Ovary (tissue), 9 donors: ENCODE data around the gene TMEM184A. TPM values are rescaled to one million over a fixed set of nuclear protein-coding genes. Genes with fewer than 3 reads are reported as not detected.

ENCODE experiments used
- DNase-seq, 5 donors: peaks; one replicate each; pipeline ENCODE4 v3.0.0-alpha.2; 2019 to 2020
- H3K27ac ChIP-seq, 2 donors: fragments of 200-600 bp; one replicate each; pipeline versions ENCODE4 v1.5.1 to v1.8.0; 2019 to 2022
- H3K27me3 ChIP-seq: fragments of 200-600 bp; one replicate; pipeline ENCODE4 v1.8.0; 2022
- H3K36me3 ChIP-seq: fragments of 200-600 bp; sonication (generic); one replicate; pipeline ENCODE4 v1.5.1; 2019
- H3K4me1 ChIP-seq: one replicate; pipeline ENCODE4 v1.8.1; 2013; ENCODE audit warnings: mild to moderate bottlenecking, moderate library complexity; ENCODE audit not compliant: insufficient read depth
- H3K4me3 ChIP-seq: fragments of 200-600 bp; sonication (generic); one replicate; pipeline ENCODE4 v1.5.1; 2017
- H3K9me3 ChIP-seq, 2 donors: fragments of 200-600 bp in 1 of 2; sonication (generic) in 1 of 2; one replicate each; pipeline versions ENCODE4 v1.5.1 to v1.8.1; 2013 to 2019; ENCODE audit warnings: mild to moderate bottlenecking in 1 of 2, moderate library complexity in 1 of 2
- CTCF ChIP-seq, 3 donors: fragments of 450-650 bp in 2 of 3; fragments of 200-600 bp in 1 of 3; IDR thresholded peaks; one replicate each; pipeline versions ENCODE4 v1.5.1 to v1.8.0; 2016 to 2022; ENCODE audit warnings: antibody characterized with exemption in 3 of 3, mild to moderate bottlenecking in 1 of 3
- EP300 ChIP-seq: sonication (generic); formaldehyde crosslinking; IDR thresholded peaks from one replicate; pipeline ENCODE4 v1.6.1; 2017; ENCODE audit warnings: antibody characterized with exemption
- POLR2A ChIP-seq: fragments of 450-650 bp; IDR thresholded peaks from one replicate; pipeline ENCODE4 v1.6.1; 2017; ENCODE audit warnings: antibody characterized with exemption, mild to moderate bottlenecking, moderate library complexity
- WGBS, 3 donors: extraction: QIAGEN DNeasy Blood & Tissue Kit in 1 of 3; methylation state at CpG; one replicate each; pipeline versions ENCODE4 v1.1.5 to v1.1.7; 2013 to 2017; 5-methylcytosine and 5-hydroxymethylcytosine counted together
- intact Hi-C, 4 donors: fragments of 100-400 bp; cut with DNase I; formaldehyde crosslinking; loops; one replicate each; pipeline versions ENCODE4 v1.11.0 to v1.15.1; 2022 to 2023
- polyA plus RNA-seq, 2 donors: library from polyadenylated mRNA; stranded (reverse); fragments of 200-250 nt in 1 of 2; fragments of 350-450 nt in 1 of 2; fragmentation: Illumina TruSeq in 1 of 2; extraction: RNeasy Lipid Tissue Mini Kit (QIAGEN cat#74804) in 1 of 2; gene quantifications; one replicate each; pipeline ENCODE4 v1.2.3, GENCODE V29; 2013 to 2014
- total RNA-seq, 7 donors: library from RNA; depleted of rRNA in 2 of 7; stranded (reverse); fragments of >200 nt in 2 of 7; fragmentation: NEBNext Ultra II Directional in 3 of 7; extraction: Animal tissue kit (Norgen Biotek cat#: 25700) in 3 of 7; gene quantifications; one replicate each; pipeline versions ENCODE4 v1.1.0 to v1.2.4, GENCODE V29; 2016 to 2023
- donor health status: DM: no; HTN: no; CAD: no; lungs with moderate emphysema.
- donor health status: DM: no; HTN: no; CAD: no.
- donor health status: Bipolar disorder and iron deficiency.
- donor health status: DM: yes; HTN: yes; CAD: no.
- donor health status: DM: no; HTN: no; CAD: no.
- donor health status: DM: yes; HTN: yes; CAD: no.

Gene TMEM184A
- total and polyA plus RNA-seq, 9 donors, result 0.05 to 8.4 (median 1.6) TPM; not detected in 2

- Histone ChIP-seq H3K4me1 (no peaks in the 10 kb centered on the region), H3K27me3 (no peaks in the 10 kb centered on the region), H3K4me3 (no peak overlapping the region), H3K27ac (no peak overlapping the region), H3K9me3 (no peaks in the 10 kb centered on the region), H3K36me3 (no peaks in the 10 kb centered on the region)
- WGBS, 3 donors, result 85 to 93% (median 91%) methylated on average over 15 of the region's 15 CpGs
- TF ChIP-seq POLR2A (no peak), EP300 (no peak), CTCF (IDR thresholded peaks at IDR 0.05) (no peak)
- DNase-seq, result no peak
- intact Hi-C loops, result loop anchor here in 1 of 4 donors (10.0 kb wide), 1 partner anchor 338 kb away; no protein-coding TSS in a partner anchor
These were observed 46.4 kb upstream of the TMEM184A start for GRCh38 chr7:1602386-1602785.

GRCh38 chr7:1601956-1602355, 46.0 kb upstream of the TMEM184A start:
- no peak for DNase-seq
- H3K36me3 ChIP-seq, result no peaks in the 10 kb centered on the region
- H3K4me3 ChIP-seq, result no peak overlapping the region
- intact Hi-C loops, result loop anchor here in 1 of 4 donors (10.0 kb wide), 1 partner anchor 337 kb away; no protein-coding TSS in a partner anchor
- H3K27ac ChIP-seq, result no peak overlapping the region
- no peaks in the 10 kb centered on the region for H3K4me1 ChIP-seq
- 70 to 77% (median 72%) methylated on average over 24 of the region's 24 CpGs for WGBS, 3 donors
- H3K9me3 ChIP-seq, result no peaks in the 10 kb centered on the region
- TF ChIP-seq CTCF (IDR thresholded peaks at IDR 0.05) (no peak), POLR2A (no peak), EP300 (no peak)
- H3K27me3 ChIP-seq, result no peaks in the 10 kb centered on the region

- Histone ChIP-seq H3K9me3 (no peaks in the 10 kb centered on the region), H3K27me3 (no peaks in the 10 kb centered on the region), H3K27ac (no peak overlapping the region), H3K36me3 (no peaks in the 10 kb centered on the region), H3K4me1 (no peaks in the 10 kb centered on the region), H3K4me3 (no peak overlapping the region)
- intact Hi-C loops, result loop anchor here in 1 of 4 donors (10.0 kb wide), 1 partner anchor 335 kb away; no protein-coding TSS in a partner anchor
- DNase-seq, result no peak
- TF ChIP-seq EP300 (no peak), CTCF (IDR thresholded peaks at IDR 0.05) (no peak), POLR2A (no peak)
- WGBS, 3 donors, result 60 to 78% (median 63%) methylated on average over 27 to 29 of the region's 29 CpGs
These were observed 43.8 kb upstream of the TMEM184A start for GRCh38 chr7:1599640-1600395.

- no peak for TF ChIP-seq CTCF (IDR thresholded peaks at IDR 0.05)
- TF ChIP-seq EP300, result no peak
- TF ChIP-seq POLR2A, result no peak
- Histone ChIP-seq H3K4me1 (no peaks in the 10 kb centered on the region), H3K27ac (no peak overlapping the region), H3K4me3 (no peak overlapping the region), H3K27me3 (no peaks in the 10 kb centered on the region), H3K9me3 (no peaks in the 10 kb centered on the region), H3K36me3 (no peaks in the 10 kb centered on the region)
- intact Hi-C loops, result no loop called here
- 81 to 90% (median 87%) methylated on average over 12 of the region's 12 CpGs for WGBS, 3 donors
- no peak for DNase-seq
These were observed 43.1 kb upstream of the TMEM184A start for GRCh38 chr7:1598961-1599639.
